Activated T-helper 2 cell treated with anti-CD3 and anti-CD28 coated beads, Interferon-gamma antibody, Interleukin-2, Interleukin-4, amounts not matched to agents 10 μg/mL and 5 μg/mL and 100 μg/mL, durations not matched to agents 14 hours and 24 hours and 36 hours (primary cell): ENCODE measurements around the gene ATP7A. TPM values are rescaled to one million over a fixed set of nuclear protein-coding genes. Genes with fewer than 3 reads are reported as not detected.
"Not testable (repeated sequence)": the region's sequence is repeated elsewhere in the genome, so short reads cannot be mapped to it uniquely, and the experiment has no call there.

Source experiments
- DNase-seq: peaks from one replicate; pipeline ENCODE4 v3.0.0; 2021; ENCODE audit warnings: low spot score
- H3K27ac Mint-ChIP-seq: one replicate; pipeline ENCODE4 v1.8.0; 2021; ENCODE audit warnings: mixed read lengths
- H3K27me3 Mint-ChIP-seq: one replicate; pipeline ENCODE4 v1.8.0; 2021; ENCODE audit warnings: low read depth, mixed read lengths
- H3K36me3 Mint-ChIP-seq: one replicate; pipeline ENCODE4 v1.8.0; 2021; ENCODE audit warnings: low read depth, mixed read lengths
- H3K4me1 Mint-ChIP-seq: one replicate; pipeline ENCODE4 v1.8.0; 2021; ENCODE audit warnings: low read depth, mixed read lengths
- H3K4me3 Mint-ChIP-seq: one replicate; pipeline ENCODE4 v1.8.0; 2021; ENCODE audit warnings: low read depth, mild to moderate bottlenecking, moderate library complexity, mixed read lengths
- H3K9me3 Mint-ChIP-seq: one replicate; pipeline ENCODE4 v1.8.0; 2021; ENCODE audit warnings: mixed read lengths
- intact Hi-C: fragments of 100-400 bp; cut with micrococcal nuclease; formaldehyde crosslinking; loops from one replicate; pipeline ENCODE4 v1.15.1; 2023
- total RNA-seq: library from RNA; stranded (reverse); gene quantifications from 2 replicates; pipeline ENCODE4 v1.2.3, GENCODE V29; 2022

Gene ATP7A
- total RNA-seq, 1 donor from 2014 or later = 6.6 TPM

DNA sequence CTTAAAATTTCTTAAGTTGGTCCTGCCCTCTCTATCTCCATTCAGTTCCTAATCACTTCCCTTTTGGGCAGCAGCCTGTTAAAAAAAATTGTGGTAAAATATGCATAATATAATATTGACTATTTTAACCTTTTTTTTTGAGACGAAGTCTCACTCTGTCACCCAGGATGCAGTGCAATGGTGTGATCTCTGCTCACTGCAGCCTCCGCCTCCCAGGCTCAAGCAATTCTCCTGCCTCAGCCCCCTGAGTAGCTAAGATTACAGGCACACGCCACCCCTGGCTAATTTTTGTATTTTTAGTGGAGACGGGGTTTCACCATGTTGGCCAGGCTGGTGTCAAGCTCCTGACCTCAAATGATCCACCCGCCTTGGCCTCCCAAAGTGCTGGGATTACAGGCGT lies 8.9 kb downstream of the ATP7A start:
- intact Hi-C loops, H3K27ac Mint-ChIP-seq, DNase-seq, H3K4me3 Mint-ChIP-seq, H3K36me3 Mint-ChIP-seq, H3K27me3 Mint-ChIP-seq, H3K9me3 Mint-ChIP-seq: not testable (repeated sequence)
- peaks cover 12% of the 10 kb centered on the region for H3K4me1 Mint-ChIP-seq

DNA sequence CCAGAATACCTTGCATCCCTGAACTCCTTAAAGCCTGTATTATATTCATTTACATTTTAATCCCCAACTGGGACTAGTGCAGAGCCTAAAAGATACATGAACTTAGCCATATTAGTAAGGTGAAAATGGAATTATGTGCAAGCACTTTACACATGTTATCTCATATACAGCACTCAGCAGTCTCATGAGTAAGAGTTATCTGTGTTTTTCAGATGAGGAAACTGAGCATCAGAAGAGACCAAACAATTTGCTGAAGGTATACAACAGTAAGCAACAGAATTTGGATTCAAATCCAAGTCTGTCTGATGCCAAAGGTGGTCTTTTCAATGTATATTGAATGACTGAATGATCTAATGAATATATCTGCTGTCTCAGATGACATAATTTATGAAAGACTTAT lies 12.3 kb downstream of the ATP7A start:
- no peak for DNase-seq
- Mint-ChIP-seq H3K4me3 (no peak overlapping the region), H3K27me3 (no peaks in the 10 kb centered on the region), H3K27ac (no peak overlapping the region), H3K4me1 (peaks cover 4% of the 10 kb centered on the region), H3K9me3 (no peaks in the 10 kb centered on the region), H3K36me3 (peaks cover 6% of the 10 kb centered on the region)
- intact Hi-C loops = no loop called here

DNA sequence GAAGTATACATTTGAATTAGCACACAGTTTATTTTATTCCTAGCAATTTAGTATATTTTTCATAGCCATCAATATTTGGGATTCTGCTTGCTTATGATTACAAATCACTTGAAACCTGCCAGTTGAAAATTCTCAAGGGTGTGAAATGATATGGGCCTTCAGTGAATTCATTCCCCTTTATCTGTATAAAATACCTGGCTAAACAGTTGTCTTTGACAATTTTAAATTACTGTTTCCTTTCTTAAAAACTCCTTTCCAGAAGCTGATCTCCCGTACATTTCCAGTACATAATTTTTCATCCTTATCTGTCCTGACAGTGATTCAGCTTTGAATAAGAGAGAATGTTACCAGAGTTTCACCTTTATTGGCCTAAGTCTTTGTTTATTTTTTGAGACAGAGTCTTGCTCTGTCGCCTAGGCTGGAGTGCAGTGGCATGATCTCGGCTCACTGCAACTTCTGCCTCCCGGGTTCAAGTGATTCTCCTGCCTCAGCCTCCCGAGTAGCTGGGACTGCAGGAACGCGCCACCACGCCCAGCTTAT lies 13.9 kb downstream of the ATP7A start:
- H3K27me3 Mint-ChIP-seq = no peaks in the 10 kb centered on the region
- H3K4me3 Mint-ChIP-seq = no peak overlapping the region
- H3K4me1 Mint-ChIP-seq = peaks cover 4% of the 10 kb centered on the region
- intact Hi-C loops = no loop called here
- no peaks in the 10 kb centered on the region for H3K9me3 Mint-ChIP-seq
- peaks cover 6% of the 10 kb centered on the region for H3K36me3 Mint-ChIP-seq
- DNase-seq = no peak
- H3K27ac Mint-ChIP-seq = no peak overlapping the region

DNA sequence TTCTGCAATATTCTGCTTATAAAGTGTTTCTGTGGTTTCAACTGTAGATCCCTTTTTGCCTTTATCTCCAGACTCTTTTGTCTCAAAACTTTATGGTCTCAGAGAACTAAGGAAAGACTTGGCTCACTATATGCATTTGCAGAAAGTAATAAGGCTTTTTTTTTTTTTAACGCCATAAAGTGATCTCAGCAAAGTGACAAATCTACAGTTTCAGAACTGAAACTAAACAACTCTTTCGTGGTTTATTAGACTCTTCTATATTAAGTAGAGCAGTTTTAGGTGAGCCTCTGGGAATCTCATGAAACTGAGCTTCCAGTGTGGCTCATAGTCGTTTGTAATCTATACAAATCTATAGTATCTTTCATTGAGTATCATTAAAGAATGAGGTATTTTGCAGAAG lies 15.3 kb downstream of the ATP7A start:
- H3K27me3 Mint-ChIP-seq = no peaks in the 10 kb centered on the region
- H3K4me3 Mint-ChIP-seq = no peak overlapping the region
- intact Hi-C loops = no loop called here
- H3K36me3 Mint-ChIP-seq = peaks cover 9% of the 10 kb centered on the region
- H3K27ac Mint-ChIP-seq = no peak overlapping the region
- H3K4me1 Mint-ChIP-seq = peaks cover 4% of the 10 kb centered on the region
- no peaks in the 10 kb centered on the region for H3K9me3 Mint-ChIP-seq
- no peak for DNase-seq

DNA sequence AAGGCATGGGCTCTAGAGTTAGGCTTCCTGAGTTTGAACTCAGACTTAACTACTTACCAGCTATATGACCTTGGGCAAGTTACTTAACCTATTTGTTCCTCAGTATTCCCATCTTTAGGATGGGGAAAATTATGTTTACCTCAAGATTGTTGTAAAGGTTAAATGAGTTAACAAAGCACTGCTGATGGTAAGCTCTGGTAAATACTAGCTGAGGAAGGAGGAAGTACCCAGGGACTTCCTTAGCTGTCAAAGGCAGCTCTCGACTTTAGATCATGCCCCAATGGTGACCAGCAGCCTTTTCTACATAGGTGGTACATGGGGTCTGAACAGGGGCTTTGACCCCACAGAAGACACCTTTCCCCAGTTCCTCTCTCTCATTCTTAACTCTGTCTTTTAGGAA lies 20.1 kb downstream of the ATP7A start:
- Mint-ChIP-seq H3K27me3 (no peaks in the 10 kb centered on the region), H3K4me1 (peaks cover 2% of the 10 kb centered on the region), H3K27ac (no peak overlapping the region), H3K4me3 (no peak overlapping the region), H3K9me3 (no peaks in the 10 kb centered on the region), H3K36me3 (peaks cover 7% of the 10 kb centered on the region)
- intact Hi-C loops = no loop called here
- DNase-seq = no peak

DNA sequence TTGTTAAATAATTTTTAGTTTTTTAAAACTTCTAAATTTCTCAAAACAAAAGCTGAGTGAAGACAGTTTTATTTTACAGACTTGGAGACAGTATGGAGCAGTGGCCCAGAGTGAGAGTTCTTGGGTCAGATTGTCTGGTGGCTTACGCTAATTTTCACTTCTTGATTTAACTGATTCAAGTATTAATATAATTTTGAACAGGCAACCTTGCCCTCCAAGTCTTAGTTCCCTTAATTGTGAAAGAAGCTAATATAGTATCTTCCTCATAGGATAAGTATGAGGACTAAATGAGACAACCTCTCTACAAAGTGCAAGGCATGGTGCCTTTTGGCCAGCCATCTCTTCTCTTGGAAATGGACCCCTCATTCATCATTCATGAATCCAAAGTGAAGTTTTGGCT lies 25.4 kb downstream of the ATP7A start:
- Mint-ChIP-seq H3K27ac (no peak overlapping the region), H3K27me3 (no peaks in the 10 kb centered on the region), H3K4me1 (no peaks in the 10 kb centered on the region), H3K9me3 (no peaks in the 10 kb centered on the region), H3K36me3 (peaks cover 5% of the 10 kb centered on the region), H3K4me3 (no peak overlapping the region)
- intact Hi-C loops = no loop called here
- DNase-seq = no peak

DNA sequence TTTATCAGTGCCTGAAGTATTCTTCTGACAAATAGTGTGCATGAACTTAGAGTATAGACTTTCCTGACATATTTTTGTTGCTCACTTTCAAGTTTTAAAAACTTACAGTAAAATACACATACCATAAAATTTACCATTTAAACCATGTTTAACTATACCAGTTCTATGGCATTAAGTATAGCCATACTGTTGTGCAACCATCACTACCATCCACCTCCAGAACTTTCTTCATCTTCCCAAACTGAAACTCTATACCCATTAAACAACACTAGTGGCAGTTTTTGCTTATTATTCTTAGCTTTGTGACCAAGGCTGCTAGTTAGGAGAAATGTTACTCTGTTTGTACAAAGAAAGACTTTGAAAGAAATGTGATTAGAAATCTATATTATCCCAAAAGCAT lies 25.8 kb downstream of the ATP7A start:
- DNase-seq = no peak
- Mint-ChIP-seq H3K9me3 (no peaks in the 10 kb centered on the region), H3K4me1 (no peaks in the 10 kb centered on the region), H3K36me3 (peaks cover 5% of the 10 kb centered on the region), H3K4me3 (no peak overlapping the region), H3K27ac (no peak overlapping the region), H3K27me3 (no peaks in the 10 kb centered on the region)
- intact Hi-C loops = no loop called here

DNA sequence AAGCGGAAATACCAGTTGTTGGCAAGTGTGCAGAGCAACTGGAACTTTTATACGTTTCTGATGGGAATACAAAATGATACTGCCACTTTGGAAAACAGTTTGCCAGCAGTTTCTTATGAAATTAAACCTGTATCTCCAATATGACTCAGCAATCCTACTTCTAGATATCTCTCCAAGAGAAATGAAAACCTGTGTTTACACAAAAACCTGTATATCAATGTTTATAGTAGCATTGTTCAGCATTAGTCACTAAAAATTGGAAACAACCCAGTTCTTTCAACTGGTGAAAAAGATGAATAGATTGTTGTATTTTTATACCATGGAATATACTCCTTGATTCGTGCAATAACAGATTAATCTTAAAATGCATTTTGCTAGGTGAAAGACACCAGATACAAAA lies 26.8 kb downstream of the ATP7A start:
- Mint-ChIP-seq H3K9me3 (no peaks in the 10 kb centered on the region), H3K27me3 (no peaks in the 10 kb centered on the region), H3K27ac (no peak overlapping the region), H3K36me3 (peaks cover 5% of the 10 kb centered on the region), H3K4me3 (no peak overlapping the region), H3K4me1 (no peaks in the 10 kb centered on the region)
- no peak for DNase-seq
- intact Hi-C loops = no loop called here

DNA sequence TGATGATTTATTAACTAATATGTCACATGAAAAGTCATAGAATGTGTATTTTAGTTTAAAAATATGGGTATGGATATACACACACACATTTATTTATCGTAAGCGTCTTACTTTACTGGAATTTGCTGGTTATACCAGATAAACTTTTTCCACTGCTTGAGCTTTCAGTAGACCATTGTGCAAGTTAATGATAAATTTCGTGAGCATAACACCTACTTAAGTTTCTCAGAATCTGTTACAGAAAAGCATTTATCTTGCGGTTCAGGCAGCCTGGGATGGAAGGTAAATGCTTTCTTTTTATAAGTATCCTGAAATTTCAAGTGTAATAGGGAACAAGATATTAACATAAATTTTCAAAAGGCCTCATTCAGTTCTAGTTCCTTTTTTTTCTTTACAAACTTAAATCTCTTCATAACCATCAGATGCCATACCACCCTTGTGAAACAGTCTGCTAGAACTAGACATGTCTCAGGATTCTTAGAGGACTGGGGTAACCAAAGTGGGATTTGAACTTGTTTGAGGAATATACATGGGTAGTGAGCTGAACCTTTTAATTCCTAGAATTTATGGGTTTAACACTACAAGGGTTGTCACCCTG lies 27.7 kb downstream of the ATP7A start:
- no peaks in the 10 kb centered on the region for H3K36me3 Mint-ChIP-seq
- no peak for DNase-seq
- H3K4me1 Mint-ChIP-seq = peaks cover under 1% of the 10 kb centered on the region
- H3K9me3 Mint-ChIP-seq = no peaks in the 10 kb centered on the region
- no peaks in the 10 kb centered on the region for H3K27me3 Mint-ChIP-seq
- H3K27ac Mint-ChIP-seq = no peak overlapping the region
- H3K4me3 Mint-ChIP-seq = no peak overlapping the region
- intact Hi-C loops = no loop called here

DNA sequence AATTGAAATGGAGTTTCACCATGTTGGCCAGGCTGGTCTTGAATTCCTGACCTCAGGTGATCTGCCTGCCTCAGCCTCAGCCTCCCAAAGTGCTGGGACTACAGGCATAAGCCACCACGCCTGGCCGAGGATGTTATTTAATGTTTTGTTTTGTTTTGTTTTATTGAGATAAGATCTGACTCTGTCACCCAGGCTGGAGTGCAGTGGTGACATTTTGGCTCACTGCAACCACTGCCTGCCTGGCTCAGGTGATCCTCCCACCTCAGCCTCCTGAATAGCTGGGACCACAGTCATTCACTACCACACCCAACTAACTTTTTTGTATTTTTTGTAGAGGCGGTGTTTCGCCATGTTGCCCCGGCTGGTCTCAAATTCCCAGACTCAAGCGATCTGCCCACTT lies 34.5 kb downstream of the ATP7A start:
- H3K9me3 Mint-ChIP-seq, H3K27ac Mint-ChIP-seq, DNase-seq, intact Hi-C loops, H3K4me1 Mint-ChIP-seq, H3K36me3 Mint-ChIP-seq, H3K4me3 Mint-ChIP-seq, H3K27me3 Mint-ChIP-seq: not testable (repeated sequence)

DNA sequence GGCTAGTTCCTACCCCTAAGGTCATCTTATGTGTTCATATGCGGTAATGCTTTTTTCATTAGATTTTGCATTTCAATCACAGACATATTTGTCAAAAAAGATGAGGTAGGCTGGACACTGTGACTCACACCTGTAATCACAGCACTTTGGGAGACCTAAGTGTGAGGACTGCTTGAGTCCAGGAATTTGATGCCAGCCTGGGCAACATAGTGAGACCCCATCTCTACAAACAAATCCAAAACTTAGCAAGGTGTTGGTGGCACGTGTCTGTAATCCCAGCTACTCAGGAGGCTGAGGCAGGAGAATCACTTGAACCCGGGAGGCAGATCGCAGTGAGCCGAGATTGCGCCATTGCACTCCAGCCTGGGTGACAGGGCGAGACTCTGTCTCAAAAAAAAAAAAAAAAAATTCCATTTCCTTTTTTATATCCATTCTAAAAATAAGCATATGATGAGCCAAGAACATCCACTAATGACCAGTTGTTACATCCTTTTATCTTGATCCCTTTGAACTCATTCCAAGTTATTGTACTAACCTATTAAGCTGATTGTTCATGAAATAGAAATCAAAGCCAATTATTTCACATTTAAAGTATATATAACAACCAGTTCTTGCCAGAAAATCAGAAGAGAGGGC lies 35.5 kb downstream of the ATP7A start:
- H3K36me3 Mint-ChIP-seq = peaks cover 2% of the 10 kb centered on the region
- intact Hi-C loops = no loop called here
- no peaks in the 10 kb centered on the region for H3K27me3 Mint-ChIP-seq
- H3K4me3 Mint-ChIP-seq = no peak overlapping the region
- H3K27ac Mint-ChIP-seq = no peak overlapping the region
- DNase-seq = no peak
- peaks cover 2% of the 10 kb centered on the region for H3K4me1 Mint-ChIP-seq
- no peaks in the 10 kb centered on the region for H3K9me3 Mint-ChIP-seq

DNA sequence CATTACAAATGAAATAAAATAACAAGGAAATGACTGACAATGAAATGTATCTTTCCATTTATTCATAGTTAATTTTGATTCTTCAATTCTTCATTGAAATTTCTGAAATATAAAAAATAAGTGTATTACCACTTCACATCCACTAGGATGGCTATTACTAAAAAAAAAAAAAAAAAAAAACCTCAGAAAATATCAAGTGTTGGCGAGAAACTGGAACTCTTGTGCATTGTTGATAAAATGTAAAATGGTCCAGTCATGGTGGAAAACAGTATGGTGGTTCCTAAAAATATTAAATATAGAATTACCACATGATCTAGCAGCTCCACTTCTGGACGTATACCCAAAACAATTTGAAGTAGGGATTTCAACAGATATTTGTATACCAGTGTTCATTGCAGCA lies 36.1 kb downstream of the ATP7A start:
- Mint-ChIP-seq H3K36me3 (peaks cover 2% of the 10 kb centered on the region), H3K9me3 (no peaks in the 10 kb centered on the region), H3K27ac (no peak overlapping the region), H3K27me3 (no peaks in the 10 kb centered on the region), H3K4me3 (no peak overlapping the region), H3K4me1 (peaks cover 2% of the 10 kb centered on the region)
- DNase-seq = no peak
- intact Hi-C loops = no loop called here

DNA sequence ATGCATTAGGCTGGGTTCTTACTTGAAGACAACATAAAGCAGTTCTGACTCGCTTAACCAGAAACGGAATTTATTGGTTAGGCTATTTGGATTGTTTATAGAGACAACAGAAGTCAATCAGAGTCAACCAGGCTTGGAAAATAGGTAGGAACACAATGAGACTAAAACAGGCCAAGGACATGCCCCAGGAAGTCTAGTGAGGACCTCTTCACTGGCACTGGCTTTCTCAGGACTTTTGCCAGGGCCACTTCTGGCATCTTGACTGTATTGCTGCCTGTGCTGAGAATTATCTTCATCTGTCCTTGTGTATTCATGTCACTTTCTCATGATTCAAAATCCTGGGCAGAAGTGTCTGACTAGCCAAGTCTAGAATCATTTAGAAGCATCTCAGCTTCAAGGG lies 39.3 kb downstream of the ATP7A start:
- intact Hi-C loops = no loop called here
- no peak for DNase-seq
- Mint-ChIP-seq H3K27me3 (no peaks in the 10 kb centered on the region), H3K4me1 (peaks cover 2% of the 10 kb centered on the region), H3K27ac (no peak overlapping the region), H3K9me3 (no peaks in the 10 kb centered on the region), H3K4me3 (no peak overlapping the region), H3K36me3 (peaks cover 2% of the 10 kb centered on the region)
